Mesothelial cell of epicardium (in vitro differentiated cells): ENCODE measurements around the gene ZNF362. TPM values are rescaled to one million over a fixed set of nuclear protein-coding genes. Genes with fewer than 3 reads are reported as not detected.

Source experiments
- DNase-seq, 2 experiments: peaks; one replicate each; pipeline ENCODE4 v3.0.0; 2021; ENCODE audit warnings: low spot score in 2 of 2; ENCODE audit not compliant: unreplicated experiment in 2 of 2
- H3K27ac Mint-ChIP-seq: 2 replicates; pipeline ENCODE4 v1.8.0; 2021; ENCODE audit warnings: mixed read lengths
- H3K27me3 Mint-ChIP-seq: 2 replicates; pipeline ENCODE4 v1.8.0; 2021; ENCODE audit warnings: low read depth, mixed read lengths
- H3K36me3 Mint-ChIP-seq: 2 replicates; pipeline ENCODE4 v1.8.0; 2021; ENCODE audit warnings: mixed read lengths
- H3K4me1 Mint-ChIP-seq: 2 replicates; pipeline ENCODE4 v1.8.0; 2021; ENCODE audit warnings: mixed read lengths
- H3K4me3 Mint-ChIP-seq: 2 replicates; pipeline ENCODE4 v1.8.0; 2021; ENCODE audit warnings: mild to moderate bottlenecking, moderate library complexity, mixed read lengths
- H3K9me3 Mint-ChIP-seq: 2 replicates; pipeline ENCODE4 v1.8.0; 2021; ENCODE audit warnings: mixed read lengths
- CTCF ChIP-seq: fragments of 200-600 bp; sonication (generic); IDR thresholded peaks from one replicate; pipeline ENCODE4 v1.5.0; 2021; ENCODE audit warnings: antibody characterized with exemption; ENCODE audit not compliant: unreplicated experiment
- total RNA-seq: library from RNA; stranded (reverse); gene quantifications from 3 replicates; pipeline ENCODE4 v1.2.1, GENCODE V29; 2021

The ZNF362 gene
- total RNA-seq, 1 donor from 2014 or later, result 114 TPM

- Mint-ChIP-seq H3K4me1 (peaks cover 76% of the 10 kb centered on the region), H3K36me3 (peaks cover 3% of the 10 kb centered on the region), H3K27ac (peak overlapping the region; percentile 37), H3K27me3 (no peaks in the 10 kb centered on the region), H3K4me3 (no peak overlapping the region), H3K9me3 (no peaks in the 10 kb centered on the region)
- no peak for TF ChIP-seq CTCF
- DNase-seq, result no peak
Measured at GRCh38 chr1:33344896-33345560, 88.7 kb downstream of the ZNF362 start.

DNA sequence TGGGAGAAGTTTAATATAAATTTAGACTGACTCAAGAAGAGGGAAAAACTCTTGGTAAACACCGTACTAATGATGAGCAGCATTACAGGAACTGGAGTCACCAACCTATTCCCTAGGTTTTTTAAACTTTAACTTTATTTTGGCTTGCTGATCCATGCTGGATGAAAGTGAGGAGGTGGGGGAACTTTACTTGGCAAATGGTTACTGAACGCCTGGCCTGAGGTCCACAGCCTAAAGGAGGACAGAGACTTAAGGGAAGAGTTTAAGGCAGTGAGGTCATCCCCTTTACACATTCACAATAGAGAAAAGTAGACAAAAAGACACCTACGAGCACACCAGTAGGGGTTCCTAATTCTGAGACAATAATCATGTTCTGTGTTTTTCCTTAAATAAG, 90.2 kb downstream of the ZNF362 start:
- H3K9me3 Mint-ChIP-seq, result no peaks in the 10 kb centered on the region
- no peak for DNase-seq
- no peaks in the 10 kb centered on the region for H3K36me3 Mint-ChIP-seq
- H3K4me3 Mint-ChIP-seq, result peak overlapping the region; percentile 70
- peaks cover 78% of the 10 kb centered on the region for H3K4me1 Mint-ChIP-seq
- TF ChIP-seq CTCF, result no peak
- peak overlapping the region; percentile 81 for H3K27ac Mint-ChIP-seq
- no peaks in the 10 kb centered on the region for H3K27me3 Mint-ChIP-seq

DNA sequence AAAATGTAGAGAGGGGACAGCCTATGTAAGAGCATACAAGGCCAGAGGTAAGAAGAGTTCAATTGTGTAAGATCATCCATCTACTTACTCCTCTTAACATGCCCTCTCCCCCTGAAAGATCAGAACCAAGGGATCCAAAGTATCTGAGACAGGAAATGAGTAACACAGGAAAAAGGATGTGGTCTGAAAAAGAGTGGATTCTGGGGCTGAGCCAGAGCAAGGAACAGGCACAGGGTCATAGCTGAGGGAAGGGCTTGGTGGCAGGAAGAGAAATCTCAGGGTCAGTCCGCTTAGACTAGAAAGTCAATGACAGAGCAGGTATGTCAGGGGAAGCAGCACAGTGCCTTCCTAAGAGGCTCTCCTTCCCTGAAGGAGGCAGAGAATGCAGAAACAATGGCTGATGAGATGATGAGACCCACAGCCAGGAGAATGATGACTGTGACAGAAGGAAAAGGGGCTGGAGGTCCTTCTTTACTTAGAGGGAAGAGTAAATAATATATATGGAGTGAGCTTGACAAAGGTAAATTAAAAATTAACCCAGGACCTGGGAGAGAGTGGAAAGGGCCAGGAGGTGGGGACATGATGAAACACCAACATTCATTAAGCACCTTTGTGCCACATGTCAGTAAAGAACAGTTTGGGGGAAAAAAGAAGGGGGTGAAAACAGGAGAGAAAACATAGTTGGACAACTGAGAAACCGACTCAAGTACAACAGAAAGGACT, 90.8 kb downstream of the ZNF362 start:
- peak overlapping the region; percentile 70 for H3K4me3 Mint-ChIP-seq
- H3K27me3 Mint-ChIP-seq, result no peaks in the 10 kb centered on the region
- peak overlapping the region; percentile 81 for H3K27ac Mint-ChIP-seq
- no peak for DNase-seq
- peaks cover 76% of the 10 kb centered on the region for H3K4me1 Mint-ChIP-seq
- H3K9me3 Mint-ChIP-seq, result no peaks in the 10 kb centered on the region
- no peak for TF ChIP-seq CTCF
- no peaks in the 10 kb centered on the region for H3K36me3 Mint-ChIP-seq

- no peak for TF ChIP-seq CTCF
- Mint-ChIP-seq H3K27ac (peak overlapping the region; percentile 81), H3K4me3 (peak overlapping the region; percentile 70), H3K36me3 (no peaks in the 10 kb centered on the region), H3K4me1 (peaks cover 76% of the 10 kb centered on the region), H3K27me3 (no peaks in the 10 kb centered on the region), H3K9me3 (no peaks in the 10 kb centered on the region)
- DNase-seq, result no peak
Measured at GRCh38 chr1:33347650-33347992, 91.3 kb downstream of the ZNF362 start.

GRCh38 chr1:33348194-33348593, 91.9 kb downstream of the ZNF362 start:
- Mint-ChIP-seq H3K4me3 (peak overlapping the region; percentile 70), H3K36me3 (no peaks in the 10 kb centered on the region), H3K9me3 (no peaks in the 10 kb centered on the region), H3K27me3 (no peaks in the 10 kb centered on the region), H3K4me1 (peaks cover 77% of the 10 kb centered on the region), H3K27ac (peak overlapping the region; percentile 81)
- TF ChIP-seq CTCF, result no peak
- no peak for DNase-seq
